HCT116 (cell line): Measurements from ENCODE around the gene CFDP1.

Experiments
- CBX3 ChIP-seq: IDR thresholded peaks from 2 replicates; pipeline ENCODE4 v1.6.1; 2012; ENCODE audit warnings: low read depth
- JUND ChIP-seq: IDR thresholded peaks from 2 replicates; pipeline ENCODE4 v1.6.1; 2012
- POLR2A ChIP-seq: IDR thresholded peaks from 2 replicates; pipeline ENCODE4 v1.7.0; 2011; ENCODE audit warnings: borderline replicate concordance; ENCODE audit not compliant: insufficient read depth, insufficient read length; ENCODE audit errors: extremely low read depth
- SIN3A ChIP-seq: IDR thresholded peaks from 2 replicates; pipeline ENCODE4 v1.6.1; 2012; ENCODE audit warnings: low read depth
- YY1 ChIP-seq: IDR thresholded peaks from 2 replicates; pipeline ENCODE4 v1.6.1; 2011; ENCODE audit warnings: low read length, low read depth, moderate library complexity, mild to moderate bottlenecking; ENCODE audit not compliant: insufficient replicate concordance; ENCODE audit errors: extremely low read depth
- ZFX ChIP-seq: fragments of 450-650 bp; IDR thresholded peaks from 2 replicates; pipeline ENCODE4 v1.6.1; 2017
- TF ChIP-seq, protein P1 (sequence below), 3 experiments: fragments of 200-600 bp in 1 of 3; sonication (generic) in 1 of 3; IDR thresholded peaks in 2 of 3; conservative IDR thresholded peaks in 1 of 3; 2 replicates each; pipeline ENCODE4 v1.5.1; 2012 to 2017; ENCODE audit warnings: low read depth in 2 of 3, low read length in 2 of 3, antibody characterized with exemption in 1 of 3, borderline replicate concordance in 1 of 3, control low read depth in 1 of 3, mild to moderate bottlenecking in 1 of 3, mixed read lengths in 1 of 3, mixed run types in 1 of 3, moderate library complexity in 1 of 3; ENCODE audit not compliant: insufficient read depth in 1 of 3
- TF ChIP-seq, protein P2 (sequence below): IDR thresholded peaks from 2 replicates; pipeline ENCODE4 v1.6.1; 2012

DNA sequence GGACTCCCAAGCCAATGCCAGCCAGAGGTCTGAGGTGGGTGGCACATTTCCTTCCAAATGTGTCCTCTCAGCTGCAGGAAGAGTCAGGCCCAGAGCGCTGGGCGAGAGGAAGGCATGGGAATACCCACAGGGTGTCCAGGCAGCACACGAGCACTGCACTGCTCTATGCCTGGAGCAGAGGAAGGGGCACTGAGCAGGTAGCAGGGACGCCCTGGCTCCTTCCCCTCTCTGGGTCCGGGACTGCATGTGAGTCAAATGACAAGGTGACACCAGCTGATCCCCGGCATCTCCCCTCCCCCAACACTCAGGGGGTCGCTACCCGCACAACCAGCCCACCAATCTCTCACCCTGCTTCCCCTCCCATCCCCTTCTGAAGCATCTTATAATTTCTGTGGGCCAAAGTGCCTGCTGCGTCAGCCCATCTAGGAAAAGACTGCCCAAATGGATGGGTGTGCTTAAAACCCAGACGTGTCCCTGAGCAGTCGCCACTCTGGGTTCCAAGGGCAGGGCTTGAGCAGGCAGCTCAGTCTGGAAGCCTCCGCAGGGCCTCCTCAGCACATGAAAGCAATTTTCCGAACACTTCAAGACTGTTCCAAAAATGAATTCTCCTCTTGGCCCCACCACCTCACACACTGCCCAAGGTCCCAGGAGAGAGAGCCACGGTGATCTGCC is 169.9 kb downstream of the CFDP1 start:
- TF ChIP-seq, protein P1, sequence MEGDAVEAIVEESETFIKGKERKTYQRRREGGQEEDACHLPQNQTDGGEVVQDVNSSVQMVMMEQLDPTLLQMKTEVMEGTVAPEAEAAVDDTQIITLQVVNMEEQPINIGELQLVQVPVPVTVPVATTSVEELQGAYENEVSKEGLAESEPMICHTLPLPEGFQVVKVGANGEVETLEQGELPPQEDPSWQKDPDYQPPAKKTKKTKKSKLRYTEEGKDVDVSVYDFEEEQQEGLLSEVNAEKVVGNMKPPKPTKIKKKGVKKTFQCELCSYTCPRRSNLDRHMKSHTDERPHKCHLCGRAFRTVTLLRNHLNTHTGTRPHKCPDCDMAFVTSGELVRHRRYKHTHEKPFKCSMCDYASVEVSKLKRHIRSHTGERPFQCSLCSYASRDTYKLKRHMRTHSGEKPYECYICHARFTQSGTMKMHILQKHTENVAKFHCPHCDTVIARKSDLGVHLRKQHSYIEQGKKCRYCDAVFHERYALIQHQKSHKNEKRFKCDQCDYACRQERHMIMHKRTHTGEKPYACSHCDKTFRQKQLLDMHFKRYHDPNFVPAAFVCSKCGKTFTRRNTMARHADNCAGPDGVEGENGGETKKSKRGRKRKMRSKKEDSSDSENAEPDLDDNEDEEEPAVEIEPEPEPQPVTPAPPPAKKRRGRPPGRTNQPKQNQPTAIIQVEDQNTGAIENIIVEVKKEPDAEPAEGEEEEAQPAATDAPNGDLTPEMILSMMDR (IDR thresholded peaks at IDR 0.05 in 2 of 3, conservative IDR thresholded peaks at IDR 0.05 in 1 of 3; ENCODE audit: borderline replicate concordance in 1 of 3, insufficient read depth in 1 of 3, low read depth in 2 of 3, low read length in 2 of 3) = no peak
- no peak for TF ChIP-seq ZFX
- TF ChIP-seq, protein P2, sequence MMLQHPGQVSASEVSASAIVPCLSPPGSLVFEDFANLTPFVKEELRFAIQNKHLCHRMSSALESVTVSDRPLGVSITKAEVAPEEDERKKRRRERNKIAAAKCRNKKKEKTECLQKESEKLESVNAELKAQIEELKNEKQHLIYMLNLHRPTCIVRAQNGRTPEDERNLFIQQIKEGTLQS = no peak
- TF ChIP-seq SIN3A = no peak
- no peak for TF ChIP-seq JUND
- no peak for TF ChIP-seq CBX3
- TF ChIP-seq POLR2A = no peak
- TF ChIP-seq YY1 = no peak
